ENCODE measurements around the gene CCM2.

DNA sequence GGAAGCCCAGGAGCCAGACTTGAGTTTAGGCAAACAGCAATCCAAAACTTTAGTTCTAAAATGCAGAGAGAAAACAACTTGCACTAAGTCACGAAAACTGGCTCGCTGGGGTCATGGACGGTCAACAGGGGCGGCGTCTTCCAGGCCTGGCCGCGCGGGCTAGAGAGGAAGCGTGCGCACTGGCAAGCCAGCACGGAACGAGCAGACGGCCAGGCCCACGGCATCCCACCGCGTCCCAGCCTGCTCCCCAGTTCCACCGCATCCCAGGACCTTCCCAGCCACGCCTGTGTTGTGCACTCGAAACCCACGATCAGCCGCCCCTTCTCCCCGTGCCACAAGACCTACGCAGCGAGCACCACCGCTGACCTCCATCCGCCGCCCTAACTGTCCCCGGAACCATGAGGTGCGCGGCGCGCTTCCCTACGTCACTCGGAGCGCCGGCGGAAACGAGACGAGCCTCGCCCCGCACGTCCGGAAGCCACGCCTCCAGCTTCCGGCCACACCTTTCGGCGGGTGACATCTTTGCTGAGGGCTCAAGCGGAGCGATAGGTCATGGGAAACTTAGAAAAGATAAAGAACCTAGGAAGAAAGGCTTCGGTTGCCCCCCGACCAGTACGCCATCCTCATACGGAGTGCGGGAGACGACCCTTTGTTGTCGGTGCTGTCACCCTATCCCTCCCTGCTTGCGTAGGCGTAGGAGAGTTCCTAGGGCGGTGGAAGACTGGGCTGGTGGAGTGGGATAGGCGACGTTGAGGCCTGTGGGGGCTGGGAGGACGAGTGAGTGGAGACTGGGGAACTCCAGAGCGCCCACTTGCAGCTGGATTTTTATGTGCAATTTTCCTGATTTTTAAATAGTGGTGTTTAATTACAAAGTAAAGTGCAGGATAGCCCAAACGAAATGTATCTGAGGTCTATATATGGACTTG lies 111.6 kb downstream of the CCM2 start, which contains the start of gene TBRG4:
- TF ChIP-seq CTCF (IDR thresholded peaks at IDR 0.05; ENCODE audit: low read length) (peak; percentile 44), EZH2phosphoT487 (IDR thresholded peaks at IDR 0.05; ENCODE audit: low read length) (no peak), EZH2 (optimal IDR thresholded peaks at IDR 0.05; ENCODE audit: low read depth, low read length) (no peak)
